Neural cell (in vitro differentiated cells): Measurements from ENCODE around the gene IL10RB. TPM values are rescaled to one million over a fixed set of nuclear protein-coding genes. Genes with fewer than 3 reads are reported as not detected.
"Not testable (repeated sequence)": the region's sequence is repeated elsewhere in the genome, so short reads cannot be mapped to it uniquely, and the experiment has no call there.

Experiments
- H2AFZ ChIP-seq: fragments of 200-600, 300-800 bp; sonication (generic), shearing (Covaris generic); 2 replicates; pipeline ENCODE4 v1.6.0; 2014; ENCODE audit warnings: low read depth, mild to moderate bottlenecking, antibody characterized with exemption, low read length, moderate library complexity
- H3F3A ChIP-seq: fragments of 200-600 bp; shearing (Covaris generic); 2 replicates; pipeline ENCODE4 v1.6.1; 2016; ENCODE audit warnings: mild to moderate bottlenecking, moderate library complexity, mixed read lengths, antibody characterized with exemption, low read length; ENCODE audit not compliant: insufficient read depth, poor library complexity, severe bottlenecking
- H3K27ac ChIP-seq: fragments of 200-600, 300-800 bp; sonication (generic), shearing (Covaris generic); 2 replicates; pipeline ENCODE4 v1.5.1; 2014; ENCODE audit warnings: mild to moderate bottlenecking, low read length, moderate library complexity
- H3K27me3 ChIP-seq: fragments of 300-800, 200-600 bp; sonication (generic), shearing (Covaris generic); 2 replicates; pipeline ENCODE4 v1.6.0; 2014; ENCODE audit warnings: mild to moderate bottlenecking, low read depth, low read length, moderate library complexity; ENCODE audit not compliant: insufficient read depth
- H3K36me3 ChIP-seq: fragments of 300-800, 200-600 bp; sonication (generic), shearing (Covaris generic); 2 replicates; pipeline ENCODE4 v1.5.1; 2014; ENCODE audit warnings: mild to moderate bottlenecking, antibody characterized with exemption, low read length, moderate library complexity; ENCODE audit not compliant: insufficient read depth
- H3K4me2 ChIP-seq: fragments of 300-800, 200-600 bp; sonication (generic), shearing (Covaris generic); 2 replicates; pipeline ENCODE4 v1.6.0; 2014; ENCODE audit warnings: mild to moderate bottlenecking, low read length
- H3K4me3 ChIP-seq: fragments of 300-800, 200-600 bp; sonication (generic), shearing (Covaris generic); 2 replicates; pipeline ENCODE4 v1.5.1; 2014; ENCODE audit warnings: mild to moderate bottlenecking, low read length, moderate library complexity
- H3K79me2 ChIP-seq: fragments of 200-600 bp; shearing (Covaris generic); replicated peaks from 2 replicates; pipeline ENCODE4 v1.6.0; 2014; ENCODE audit warnings: mild to moderate bottlenecking, low read length, moderate library complexity; ENCODE audit not compliant: insufficient read depth
- H3K9ac ChIP-seq: fragments of 300-800, 200-600 bp; sonication (generic), shearing (Covaris generic); 2 replicates; pipeline ENCODE4 v1.6.1; 2016; ENCODE audit warnings: mild to moderate bottlenecking, low read length, mixed read lengths
- H3K9me2 ChIP-seq: fragments of 200-600 bp; shearing (Covaris generic); 2 replicates; pipeline ENCODE4 v1.6.1; 2016; ENCODE audit warnings: mild to moderate bottlenecking, low read length, mixed read lengths; ENCODE audit not compliant: insufficient read depth
- H3K9me3 ChIP-seq: fragments of 200-600, 300-800 bp; sonication (generic), shearing (Covaris generic); 2 replicates; pipeline ENCODE4 v1.6.1; 2016; ENCODE audit warnings: mild to moderate bottlenecking, mixed run types, low read length, moderate library complexity, mixed read lengths
- H4K20me1 ChIP-seq: fragments of 200-600 bp; shearing (Covaris generic); 2 replicates; pipeline ENCODE4 v1.6.1; 2016; ENCODE audit warnings: mild to moderate bottlenecking, mixed run types; ENCODE audit not compliant: insufficient read depth
- CTCF ChIP-seq: fragments of 450-650 bp; IDR thresholded peaks from 2 replicates; pipeline ENCODE4 v1.5.1; 2014; ENCODE audit warnings: antibody characterized with exemption, mild to moderate bottlenecking, moderate library complexity; ENCODE audit not compliant: poor library complexity, severe bottlenecking
- EP300 ChIP-seq: fragments of 450-650 bp; conservative IDR thresholded peaks from 2 replicates; pipeline ENCODE4 v1.6.1; 2014; ENCODE audit warnings: antibody characterized with exemption, mild to moderate bottlenecking, moderate library complexity; ENCODE audit not compliant: poor library complexity, severe bottlenecking
- EZH2 ChIP-seq: fragments of 200-600, 300-800 bp; shearing (Covaris generic), sonication (generic); IDR thresholded peaks from 2 replicates; pipeline ENCODE4 v1.6.1; 2014; ENCODE audit warnings: antibody characterized with exemption, low read length, borderline replicate concordance, mild to moderate bottlenecking; ENCODE audit not compliant: insufficient read depth, poor library complexity, severe bottlenecking
- RAD21 ChIP-seq: fragments of 450-650 bp; conservative IDR thresholded peaks from 2 replicates; pipeline ENCODE4 v1.6.1; 2014; ENCODE audit warnings: antibody characterized with exemption, mild to moderate bottlenecking, moderate library complexity
- SMC3 ChIP-seq: fragments of 450-650 bp; conservative IDR thresholded peaks from 2 replicates; pipeline ENCODE4 v1.6.1; 2014; ENCODE audit warnings: antibody characterized with exemption, mild to moderate bottlenecking, moderate library complexity; ENCODE audit not compliant: poor library complexity
- TAF1 ChIP-seq: IDR thresholded peaks from 2 replicates; pipeline ENCODE4 v1.6.1; 2012; ENCODE audit warnings: low read depth
- polyA plus RNA-seq: library from polyadenylated mRNA; depleted of rRNA; stranded (reverse); fragments of >200 nt; gene quantifications from 2 replicates; pipeline ENCODE4 v1.2.3, GENCODE V29; 2014
- TF ChIP-seq, protein P1 (sequence below): IDR thresholded peaks from 2 replicates; pipeline ENCODE4 v1.6.1; 2012; ENCODE audit warnings: borderline replicate concordance

IL10RB gene
- polyA plus RNA-seq, 1 donor from 2014 or later, result 6.0 TPM

DNA sequence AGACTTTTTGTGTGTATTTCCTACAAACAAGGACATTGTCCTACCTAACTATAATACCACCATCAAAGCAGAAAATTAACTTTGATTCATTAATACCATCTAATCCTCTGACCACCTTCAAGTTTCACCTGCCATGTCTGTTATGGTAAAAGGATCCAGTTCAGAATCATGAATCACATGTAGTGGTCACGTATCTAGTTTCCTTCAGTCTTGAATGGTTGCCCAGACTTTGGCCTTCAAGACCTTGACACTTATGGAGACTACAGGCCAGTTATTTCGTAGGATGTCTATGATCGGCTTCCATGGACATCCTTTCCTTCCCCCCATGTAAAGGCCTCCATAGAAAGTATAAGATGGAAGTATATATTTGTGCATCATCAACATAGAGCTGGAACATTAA, 46.9 kb upstream of the IL10RB start:
- H3K36me3 ChIP-seq, result no peaks in the 10 kb centered on the region
- H2AFZ ChIP-seq, result no peak overlapping the region
- no peak overlapping the region for H3K9ac ChIP-seq
- H3K4me3 ChIP-seq, result no peak overlapping the region
- no peaks in the 10 kb centered on the region for H3K9me2 ChIP-seq
- no peaks in the 10 kb centered on the region for H4K20me1 ChIP-seq
- TF ChIP-seq RAD21 (no peak), SMC3 (no peak), EZH2 (no peak)
- no peaks in the 10 kb centered on the region for H3K79me2 ChIP-seq
- H3K27me3 ChIP-seq, result no peaks in the 10 kb centered on the region
- no peaks in the 10 kb centered on the region for H3F3A ChIP-seq
- H3K4me2 ChIP-seq, result no peak overlapping the region
- no peak overlapping the region for H3K27ac ChIP-seq
- no peaks in the 10 kb centered on the region for H3K9me3 ChIP-seq

DNA sequence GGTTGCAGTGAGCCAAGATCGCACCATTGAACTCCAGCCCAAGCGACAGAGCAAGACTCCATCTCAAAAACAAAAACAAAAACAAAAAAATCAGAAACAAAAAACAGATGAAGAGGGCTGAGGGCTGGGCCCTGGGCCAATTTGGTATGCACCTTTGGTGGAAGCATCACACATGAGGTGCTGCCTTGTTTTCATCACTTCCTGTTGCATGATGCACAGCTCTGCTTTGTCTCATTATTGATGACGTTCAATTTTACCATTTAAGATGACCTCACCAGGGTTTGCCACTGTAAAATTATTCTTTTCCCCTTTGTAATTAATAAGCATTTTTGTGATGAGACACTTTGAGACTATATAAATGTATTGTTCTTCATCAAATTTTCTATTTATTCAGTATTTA, 46.2 kb upstream of the IL10RB start:
- no peaks in the 10 kb centered on the region for H3K27me3 ChIP-seq

DNA sequence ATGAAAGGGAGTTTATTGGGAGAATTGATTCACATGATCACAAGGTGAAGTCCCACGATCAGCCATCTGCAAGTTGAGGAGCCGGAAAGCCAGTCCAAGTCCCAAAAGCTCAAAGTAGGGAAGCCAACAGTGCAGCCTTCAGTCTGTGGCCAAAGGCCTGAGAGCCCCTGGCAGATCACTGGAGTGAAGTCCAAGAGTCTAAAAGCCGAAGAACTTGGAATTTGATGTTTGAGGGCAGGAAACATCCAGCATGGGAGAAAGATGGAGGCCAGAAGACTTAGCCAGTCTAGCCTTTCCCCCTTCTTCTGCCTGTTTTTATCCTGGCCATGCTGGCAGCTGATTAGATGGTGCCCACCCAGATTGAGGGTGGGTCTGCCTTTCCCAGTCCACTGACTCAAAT, 40.8 kb upstream of the IL10RB start:
- not testable (repeated sequence) for H3K79me2 ChIP-seq, H3K9ac ChIP-seq, H3K27me3 ChIP-seq

More for the DNA sequence above, 46.2 kb upstream of the IL10RB start:
- Histone ChIP-seq H3K4me3 (no peak overlapping the region), H3F3A (no peaks in the 10 kb centered on the region), H3K9me3 (no peaks in the 10 kb centered on the region), H2AFZ (no peak overlapping the region), H3K36me3 (no peaks in the 10 kb centered on the region), H4K20me1 (no peaks in the 10 kb centered on the region), H3K79me2 (no peaks in the 10 kb centered on the region), H3K9ac (no peak overlapping the region), H3K27ac (no peak overlapping the region), H3K4me2 (no peak overlapping the region), H3K9me2 (no peaks in the 10 kb centered on the region)
- TF ChIP-seq EP300, result no peak
- no peak for TF ChIP-seq TAF1
- no peak for TF ChIP-seq SMC3

GRCh38 chr21:33228455-33228854, 37.7 kb upstream of the IL10RB start:
- Histone ChIP-seq H3K27me3 (no peaks in the 10 kb centered on the region), H3K4me2 (no peak overlapping the region), H4K20me1 (no peaks in the 10 kb centered on the region), H3F3A (no peaks in the 10 kb centered on the region), H3K9ac (no peak overlapping the region), H3K9me3 (no peaks in the 10 kb centered on the region), H3K9me2 (no peaks in the 10 kb centered on the region), H2AFZ (no peak overlapping the region), H3K4me3 (no peak overlapping the region), H3K27ac (no peak overlapping the region), H3K36me3 (no peaks in the 10 kb centered on the region), H3K79me2 (peaks cover 14% of the 10 kb centered on the region)
- no peak for TF ChIP-seq CTCF
- TF ChIP-seq, protein P1, sequence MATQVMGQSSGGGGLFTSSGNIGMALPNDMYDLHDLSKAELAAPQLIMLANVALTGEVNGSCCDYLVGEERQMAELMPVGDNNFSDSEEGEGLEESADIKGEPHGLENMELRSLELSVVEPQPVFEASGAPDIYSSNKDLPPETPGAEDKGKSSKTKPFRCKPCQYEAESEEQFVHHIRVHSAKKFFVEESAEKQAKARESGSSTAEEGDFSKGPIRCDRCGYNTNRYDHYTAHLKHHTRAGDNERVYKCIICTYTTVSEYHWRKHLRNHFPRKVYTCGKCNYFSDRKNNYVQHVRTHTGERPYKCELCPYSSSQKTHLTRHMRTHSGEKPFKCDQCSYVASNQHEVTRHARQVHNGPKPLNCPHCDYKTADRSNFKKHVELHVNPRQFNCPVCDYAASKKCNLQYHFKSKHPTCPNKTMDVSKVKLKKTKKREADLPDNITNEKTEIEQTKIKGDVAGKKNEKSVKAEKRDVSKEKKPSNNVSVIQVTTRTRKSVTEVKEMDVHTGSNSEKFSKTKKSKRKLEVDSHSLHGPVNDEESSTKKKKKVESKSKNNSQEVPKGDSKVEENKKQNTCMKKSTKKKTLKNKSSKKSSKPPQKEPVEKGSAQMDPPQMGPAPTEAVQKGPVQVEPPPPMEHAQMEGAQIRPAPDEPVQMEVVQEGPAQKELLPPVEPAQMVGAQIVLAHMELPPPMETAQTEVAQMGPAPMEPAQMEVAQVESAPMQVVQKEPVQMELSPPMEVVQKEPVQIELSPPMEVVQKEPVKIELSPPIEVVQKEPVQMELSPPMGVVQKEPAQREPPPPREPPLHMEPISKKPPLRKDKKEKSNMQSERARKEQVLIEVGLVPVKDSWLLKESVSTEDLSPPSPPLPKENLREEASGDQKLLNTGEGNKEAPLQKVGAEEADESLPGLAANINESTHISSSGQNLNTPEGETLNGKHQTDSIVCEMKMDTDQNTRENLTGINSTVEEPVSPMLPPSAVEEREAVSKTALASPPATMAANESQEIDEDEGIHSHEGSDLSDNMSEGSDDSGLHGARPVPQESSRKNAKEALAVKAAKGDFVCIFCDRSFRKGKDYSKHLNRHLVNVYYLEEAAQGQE, result no peak
- no peak for TF ChIP-seq RAD21
- TF ChIP-seq TAF1, result no peak

More for the DNA sequence above, 40.8 kb upstream of the IL10RB start:
- not testable (repeated sequence) for H3K9me2 ChIP-seq, H3K36me3 ChIP-seq, H3K4me2 ChIP-seq, H3F3A ChIP-seq, H2AFZ ChIP-seq, H4K20me1 ChIP-seq, H3K4me3 ChIP-seq, H3K27ac ChIP-seq, H3K9me3 ChIP-seq
